GM04504 (cell line): ENCODE measurements around the gene FANCI.
A peak's percentile ranks its signal among the peaks of the same experiment; 100 is the strongest.
"Not testable (repeated sequence)": the region's sequence is repeated elsewhere in the genome, so short reads cannot be mapped to it uniquely, and the experiment has no call there.

Source experiments
- DNase-seq: peaks from one replicate; pipeline ENCODE4 v3.0.0-alpha.2; 2012; ENCODE audit warnings: low read depth

Gene FANCI

GRCh38 chr15:89225588-89225987, 18.2 kb upstream of the FANCI start:
- DNase-seq = no peak

GRCh38 chr15:89226359-89227221, 17.2 kb upstream of the FANCI start:
- DNase-seq = no peak

GRCh38 chr15:89227425-89227824, 16.4 kb upstream of the FANCI start:
- no peak for DNase-seq

- no peak for DNase-seq
These were observed 13.5 kb upstream of the FANCI start for GRCh38 chr15:89230277-89230676.

GRCh38 chr15:89231832-89232231, 11.9 kb upstream of the FANCI start:
- no peak for DNase-seq

GRCh38 chr15:89239883-89240810, 3.6 kb upstream of the FANCI start:
- DNase-seq = not testable (repeated sequence)

- no peak for DNase-seq
These were observed 611 bp upstream of the FANCI start for GRCh38 chr15:89243046-89243690.

GRCh38 chr15:89244574-89244903, 760 bp downstream of the FANCI start:
- no peak for DNase-seq

- DNase-seq = no peak
These were observed 3.7 kb downstream of the FANCI start for GRCh38 chr15:89247446-89247845.

GRCh38 chr15:89248584-89248983, 4.8 kb downstream of the FANCI start:
- no peak for DNase-seq

GRCh38 chr15:89250142-89250541, 6.4 kb downstream of the FANCI start:
- not testable (repeated sequence) for DNase-seq

GRCh38 chr15:89277281-89277680, 33.5 kb downstream of the FANCI start:
- DNase-seq = not testable (repeated sequence)

GRCh38 chr15:89278307-89278706, 34.5 kb downstream of the FANCI start:
- DNase-seq = no peak

GRCh38 chr15:89282631-89283030, 38.9 kb downstream of the FANCI start:
- DNase-seq = no peak

GRCh38 chr15:89283201-89283600, 39.4 kb downstream of the FANCI start:
- no peak for DNase-seq

GRCh38 chr15:89291934-89292438, 48.2 kb downstream of the FANCI start:
- no peak for DNase-seq

GRCh38 chr15:89293012-89293411, 49.2 kb downstream of the FANCI start:
- DNase-seq = no peak

- DNase-seq = peak; percentile 12
These were observed 56.1 kb downstream of the FANCI start for GRCh38 chr15:89299896-89300295.

- no peak for DNase-seq
These were observed 57.7 kb downstream of the FANCI start for GRCh38 chr15:89301304-89302089.

GRCh38 chr15:89303986-89304385, 60.2 kb downstream of the FANCI start:
- DNase-seq = no peak

- no peak for DNase-seq
These were observed 61.6 kb downstream of the FANCI start for GRCh38 chr15:89305395-89305794.
